Psoas muscle (tissue), 8 donors: ENCODE measurements around the gene IL10. TPM values are rescaled to one million over a fixed set of nuclear protein-coding genes. Genes with fewer than 3 reads are reported as not detected.

Experiments used
- ATAC-seq, 4 donors: fragments of 200-7000 bp; cut with Tn5 transposase; one replicate each; pipeline ENCODE4 v1.9.1; 2020; ENCODE audit warnings: moderate library complexity in 3 of 4, mild to moderate bottlenecking in 2 of 4
- DNase-seq, 2 donors: peaks; one replicate each; pipeline ENCODE4 v3.0.0-alpha.2; 2020
- H3K27ac ChIP-seq: fragments of 200-600 bp; one replicate; pipeline ENCODE4 v1.8.0; 2022
- H3K27me3 ChIP-seq, 3 donors: fragments of 200-600 bp in 1 of 3; one replicate each; pipeline versions ENCODE4 v1.6.1 to v1.8.0; 2013 to 2022; ENCODE audit warnings: low read length in 2 of 3, mild to moderate bottlenecking in 2 of 3, moderate library complexity in 1 of 3; ENCODE audit not compliant: insufficient read depth in 3 of 3
- H3K36me3 ChIP-seq, 2 donors: fragments of 200-600 bp in 1 of 2; one replicate each; pipeline versions ENCODE4 v1.6.1 to v1.8.0; 2013 to 2022; ENCODE audit warnings: low read depth in 1 of 2, mild to moderate bottlenecking in 1 of 2, moderate library complexity in 1 of 2; ENCODE audit not compliant: insufficient read depth in 1 of 2
- H3K4me1 ChIP-seq: fragments of 200-600 bp; one replicate; pipeline ENCODE4 v1.8.0; 2022
- H3K4me3 ChIP-seq: fragments of 200-600 bp; one replicate; pipeline ENCODE4 v1.8.0; 2022; ENCODE audit warnings: mild to moderate bottlenecking
- H3K9me3 ChIP-seq: fragments of 200-600 bp; one replicate; pipeline ENCODE4 v1.8.0; 2022
- CTCF ChIP-seq: fragments of 200-600 bp; IDR thresholded peaks from one replicate; pipeline ENCODE4 v1.8.0; 2022; ENCODE audit warnings: antibody characterized with exemption
- WGBS, 3 donors: extraction: QIAGEN DNeasy Blood & Tissue Kit; methylation state at CpG; one replicate each; pipeline versions ENCODE4 v1.1.6 to v1.1.7; 2013; 5-methylcytosine and 5-hydroxymethylcytosine counted together
- intact Hi-C, 2 donors: fragments of 100-400 bp; cut with DNase I; formaldehyde crosslinking; loops; one replicate each; pipeline versions ENCODE4 v1.11.0 to v1.14.2; 2022
- polyA plus RNA-seq, 3 donors: library from polyadenylated mRNA; stranded (reverse); fragments of 200-250 nt; gene quantifications; one replicate each; pipeline ENCODE4 v1.2.3, GENCODE V29; 2013
- total RNA-seq, 4 donors: library from RNA; stranded (reverse); fragmentation: NEBNext Ultra II Directional in 2 of 4; extraction: Animal tissue kit (Norgen Biotek cat#: 25700) in 2 of 4; gene quantifications; one replicate each; pipeline versions ENCODE4 v1.2.1 to v1.2.4, GENCODE V29; 2021 to 2023
- donor health status: healthy with polysubstance abuse.
- donor health status: DM: no; HTN: no; CAD: no; lungs with moderate emphysema.
- donor health status: Bipolar disorder and iron deficiency.
- donor health status: healthy.
- donor health status: DM: yes; HTN: yes; CAD: no.
- donor health status: DM: no; HTN: no; CAD: no.
- donor health status: DM: no; HTN: no; CAD: no.
- donor health status: DM: yes; HTN: yes; CAD: no.

IL10 gene
- total and polyA plus RNA-seq, 7 donors, result 0.20 to 0.82 (median 0.38) TPM; not detected in 1

- H3K9me3 ChIP-seq, result no peaks in the 10 kb centered on the region
- H3K4me1 ChIP-seq, result no peaks in the 10 kb centered on the region
- intact Hi-C loops, result no loop called here
- H3K27me3 ChIP-seq, result no peaks in the 10 kb centered on the region
- DNase-seq (no peak), ATAC-seq (no peak)
- no peak for TF ChIP-seq CTCF
- H3K36me3 ChIP-seq, result no peaks in the 10 kb centered on the region
- WGBS, 3 donors, result 53 to 66% (median 64%) methylated on average over 5 of the region's 5 CpGs
- H3K4me3 ChIP-seq, result no peak overlapping the region
- H3K27ac ChIP-seq, result no peak overlapping the region
Measured at GRCh38 chr1:206751891-206752290, 20.4 kb downstream of the IL10 start.

- no peak for ATAC-seq
- intact Hi-C loops, result no loop called here
Measured at GRCh38 chr1:206748348-206749030, 23.8 kb downstream of the IL10 start.

GRCh38 chr1:206745301-206745700, 27.0 kb downstream of the IL10 start:
- Histone ChIP-seq H3K27ac (no peak overlapping the region), H3K4me1 (no peaks in the 10 kb centered on the region), H3K27me3 (no peaks in the 10 kb centered on the region), H3K9me3 (no peaks in the 10 kb centered on the region), H3K36me3 (no peaks in the 10 kb centered on the region), H3K4me3 (no peak overlapping the region)
- no peak for TF ChIP-seq CTCF
- DNase-seq (no peak), ATAC-seq (no peak)
- WGBS, 3 donors, result 94 to 97% (median 94%) methylated on average over 1 of the region's 1 CpG
- intact Hi-C loops, result no loop called here

More at GRCh38 chr1:206748348-206749030, 23.8 kb downstream of the IL10 start:
- Histone ChIP-seq H3K4me3 (no peak overlapping the region), H3K9me3 (no peaks in the 10 kb centered on the region), H3K27me3 (no peaks in the 10 kb centered on the region), H3K4me1 (no peaks in the 10 kb centered on the region), H3K36me3 (no peaks in the 10 kb centered on the region), H3K27ac (no peak overlapping the region)
- WGBS, 3 donors, result 82 to 86% (median 86%) methylated on average over 3 of the region's 3 CpGs
- no peak for TF ChIP-seq CTCF
- DNase-seq, result no peak

- TF ChIP-seq CTCF, result no peak
- H3K4me1 ChIP-seq, result peaks cover 3% of the 10 kb centered on the region
- H3K4me3 ChIP-seq, result no peak overlapping the region
- ATAC-seq (peak in 2 of 4 donors; percentile 17 to 30), DNase-seq (no peak)
- 57 to 64% (median 62%) methylated on average over 4 of the region's 4 CpGs for WGBS, 3 donors
- intact Hi-C loops, result no loop called here
- H3K27me3 ChIP-seq, result no peaks in the 10 kb centered on the region
- H3K36me3 ChIP-seq, result no peaks in the 10 kb centered on the region
- no peaks in the 10 kb centered on the region for H3K9me3 ChIP-seq
- no peak overlapping the region for H3K27ac ChIP-seq
Measured at GRCh38 chr1:206744683-206745082, 27.6 kb downstream of the IL10 start.
